GM21576 (cell line): Measurements from ENCODE around the gene EIF3A.
"Not testable (repeated sequence)": the region's sequence is repeated elsewhere in the genome, so short reads cannot be mapped to it uniquely, and the experiment has no call there.

Experiments used
- ATAC-seq: cut with Tn5 transposase; IDR thresholded peaks from one replicate; pipeline ENCODE4 v1.9.1; 2021; ENCODE audit warnings: mild to moderate bottlenecking, moderate library complexity; ENCODE audit not compliant: unreplicated experiment

The EIF3A gene

DNA sequence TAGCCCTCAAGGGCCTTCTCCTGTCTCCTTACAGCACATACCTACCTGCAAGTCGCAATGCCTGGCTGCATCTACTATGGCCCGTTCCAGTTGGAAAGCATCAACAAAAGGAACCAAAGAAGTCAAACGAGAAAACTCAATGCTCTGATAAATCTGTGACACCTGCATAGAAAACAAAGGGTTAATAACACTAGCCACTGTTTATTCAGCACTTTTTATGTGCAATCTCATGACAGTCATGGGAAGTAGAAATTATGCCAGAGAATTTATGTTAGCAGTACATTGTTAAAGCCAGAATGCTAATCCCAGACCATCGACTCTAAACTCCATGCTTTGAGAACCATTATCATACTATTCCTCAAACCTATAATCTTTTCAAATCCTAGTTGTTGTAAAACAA lies 21.1 kb downstream of the EIF3A start:
- no peak for ATAC-seq

- ATAC-seq, result no peak
Measured at GRCh38 chr10:119058010-119058409, 22.6 kb downstream of the EIF3A start.

GRCh38 chr10:119055472-119055871 lies 25.1 kb downstream of the EIF3A start:
- ATAC-seq, result no peak

GRCh38 chr10:119051775-119052174 lies 28.8 kb downstream of the EIF3A start:
- ATAC-seq, result no peak

DNA sequence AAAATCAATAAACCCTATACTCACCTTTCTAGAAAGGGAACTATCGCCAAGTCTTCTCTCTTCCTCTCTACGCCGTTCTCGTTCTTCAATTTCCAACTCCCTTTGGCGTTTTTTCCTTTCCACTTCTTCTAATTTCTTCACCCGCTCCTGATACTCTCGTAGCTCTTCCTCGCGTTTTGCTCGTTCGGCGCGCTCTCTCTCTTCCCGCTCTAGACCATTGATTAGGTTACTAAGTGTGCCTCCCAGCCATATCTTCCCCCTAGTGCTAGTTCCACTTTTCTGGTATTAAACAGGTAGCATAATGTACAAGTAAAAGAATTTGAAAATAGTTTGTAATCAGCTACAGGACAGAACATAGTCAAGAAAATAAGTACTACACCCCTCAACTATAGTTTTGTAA lies 30.8 kb downstream of the EIF3A start:
- no peak for ATAC-seq

DNA sequence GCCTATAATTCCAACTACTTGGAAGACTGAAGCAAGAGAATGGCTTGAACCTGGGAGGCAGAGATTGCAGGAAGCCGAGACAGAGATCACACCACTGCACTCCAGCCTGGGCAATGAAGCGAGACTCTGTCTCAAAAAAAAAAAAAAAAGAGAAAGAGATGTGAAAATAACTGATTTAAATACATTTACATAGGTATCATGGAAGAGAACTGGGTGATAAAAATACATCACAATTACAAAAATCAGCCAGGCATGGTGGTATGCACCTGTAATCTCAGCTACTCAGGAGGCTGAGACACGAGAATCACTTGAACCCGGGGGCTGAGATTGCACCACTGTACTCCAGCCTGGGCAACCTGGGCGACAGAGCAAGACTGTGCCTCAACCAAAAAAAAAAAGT lies 31.3 kb downstream of the EIF3A start:
- ATAC-seq, result no peak

- no peak for ATAC-seq
Measured at GRCh38 chr10:119045561-119045960, 35.1 kb downstream of the EIF3A start.

DNA sequence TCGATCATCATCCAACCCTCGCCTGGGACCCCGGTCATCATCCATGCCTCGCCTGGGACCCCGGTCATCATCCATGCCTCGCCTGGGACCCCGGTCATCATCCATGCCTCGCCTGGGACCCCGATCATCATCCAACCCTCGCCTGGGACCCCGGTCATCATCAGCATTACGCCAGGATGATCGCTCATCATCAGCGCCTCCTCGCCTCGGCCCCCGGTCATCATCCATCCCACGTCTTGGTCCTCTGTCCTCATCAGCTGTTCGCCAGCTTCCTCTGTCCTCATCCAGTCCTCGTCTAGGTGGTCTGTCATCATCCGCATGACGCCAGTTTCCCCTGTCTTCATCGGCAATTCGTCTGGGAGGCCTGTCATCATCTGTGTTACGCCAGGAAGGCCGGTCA lies 38.4 kb downstream of the EIF3A start:
- no peak for ATAC-seq

GRCh38 chr10:119041326-119041725 lies 39.3 kb downstream of the EIF3A start:
- ATAC-seq, result no peak

- no peak for ATAC-seq
Measured at GRCh38 chr10:119039161-119039560, 41.5 kb downstream of the EIF3A start.

GRCh38 chr10:119031496-119032059 lies 49.0 kb downstream of the EIF3A start:
- ATAC-seq, result no peak

GRCh38 chr10:119030421-119031250 lies 50.0 kb downstream of the EIF3A start:
- peak; percentile 49 for ATAC-seq

DNA sequence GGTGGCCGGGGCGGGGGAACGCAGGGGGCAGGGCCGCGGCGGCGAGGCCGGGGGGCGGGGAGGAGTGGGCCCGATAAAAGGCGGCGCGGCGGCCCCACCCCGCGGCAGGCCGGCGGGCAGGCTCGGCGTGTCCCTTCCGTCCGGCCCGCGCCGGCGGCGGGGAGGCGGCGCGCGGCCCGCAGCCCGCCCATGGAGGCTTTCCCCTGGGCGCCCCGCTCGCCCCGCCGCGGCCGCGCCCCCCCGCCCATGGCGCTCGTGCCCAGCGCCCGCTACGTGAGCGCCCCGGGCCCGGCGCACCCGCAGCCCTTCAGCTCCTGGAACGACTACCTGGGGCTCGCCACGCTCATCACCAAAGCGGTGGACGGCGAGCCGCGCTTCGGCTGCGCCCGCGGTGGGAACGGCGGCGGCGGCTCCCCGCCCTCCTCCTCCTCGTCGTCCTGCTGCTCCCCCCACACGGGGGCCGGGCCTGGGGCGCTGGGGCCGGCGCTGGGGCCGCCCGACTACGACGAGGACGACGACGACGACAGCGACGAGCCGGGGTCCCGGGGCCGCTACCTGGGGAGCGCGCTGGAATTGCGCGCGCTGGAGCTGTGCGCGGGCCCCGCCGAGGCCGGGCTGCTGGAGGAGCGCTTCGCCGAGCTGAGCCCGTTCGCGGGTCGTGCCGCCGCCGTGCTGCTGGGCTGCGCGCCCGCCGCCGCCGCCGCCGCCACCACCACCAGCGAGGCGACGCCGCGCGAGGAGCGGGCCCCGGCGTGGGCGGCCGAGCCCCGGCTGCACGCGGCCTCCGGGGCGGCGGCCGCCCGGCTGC lies 50.8 kb downstream of the EIF3A start, which contains the start of gene NANOS1:
Gene NANOS1 (plus strand): TSS at position 102 of the 808 bp plus-strand sequence. CDS start 88 bp downstream, at position 190.
- peak; percentile 16 for ATAC-seq

- peak; percentile 51 for ATAC-seq
Measured at GRCh38 chr10:119028900-119029612, 51.6 kb downstream of the EIF3A start.

- not testable (repeated sequence) for ATAC-seq
Measured at GRCh38 chr10:119028445-119028899, 52.1 kb downstream of the EIF3A start.

DNA sequence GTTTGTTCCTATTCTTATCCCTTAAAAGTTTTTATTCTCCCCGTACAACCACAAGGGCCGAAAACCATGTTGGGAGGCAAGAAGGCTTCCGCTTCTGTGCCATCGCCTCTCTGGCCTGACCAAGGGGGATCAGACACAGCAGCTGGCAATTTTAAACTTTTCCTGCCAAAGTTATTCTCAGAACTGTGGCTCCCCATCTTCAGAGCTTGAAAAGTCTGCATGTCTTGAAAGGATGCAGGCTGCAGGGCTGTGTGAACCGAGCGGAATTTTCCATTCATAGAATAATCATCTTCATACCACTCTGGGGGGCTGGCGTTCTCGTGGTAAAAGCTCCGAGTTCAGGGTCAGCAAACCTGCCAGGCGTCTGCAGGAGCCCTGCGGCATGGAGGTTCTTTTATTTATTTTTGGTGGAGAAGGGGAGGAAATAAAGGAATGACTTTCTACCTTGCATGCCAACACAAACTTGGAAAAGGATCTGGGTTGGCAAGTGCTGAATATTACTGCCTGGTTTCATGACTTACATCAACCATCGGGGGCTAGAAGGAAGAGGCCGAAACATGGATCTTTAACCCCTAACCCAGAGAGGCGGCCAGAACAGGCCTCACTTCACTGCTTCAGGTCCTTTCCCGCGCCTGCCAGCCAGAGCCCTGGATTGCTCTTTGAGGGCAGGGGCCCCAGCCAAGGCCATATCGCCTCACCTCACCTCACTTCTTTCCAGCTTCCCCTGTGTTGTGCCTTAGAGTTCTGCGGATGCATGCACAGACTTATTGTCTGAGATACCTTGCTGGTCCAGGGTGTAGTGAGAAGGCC lies 54.1 kb downstream of the EIF3A start:
- no peak for ATAC-seq

DNA sequence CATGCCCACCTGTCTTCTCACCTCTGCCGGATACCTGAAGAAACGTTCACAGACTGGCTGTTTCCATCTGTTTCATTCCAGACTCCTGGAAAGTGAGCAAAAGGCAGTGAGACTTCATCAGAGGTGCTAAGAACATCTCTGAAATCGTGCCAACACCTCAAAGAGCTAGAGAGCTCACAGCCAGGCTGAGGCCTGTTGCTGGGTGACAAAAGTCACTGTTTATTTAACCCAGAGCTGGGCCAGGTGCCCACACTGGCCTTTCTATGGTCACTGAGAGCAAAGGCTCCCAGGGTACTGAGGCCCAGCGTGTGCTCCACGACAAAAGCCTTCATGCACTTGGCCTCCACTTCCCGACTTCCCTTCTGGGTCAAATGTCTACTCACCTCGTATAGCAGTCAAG lies 54.8 kb downstream of the EIF3A start:
- no peak for ATAC-seq

DNA sequence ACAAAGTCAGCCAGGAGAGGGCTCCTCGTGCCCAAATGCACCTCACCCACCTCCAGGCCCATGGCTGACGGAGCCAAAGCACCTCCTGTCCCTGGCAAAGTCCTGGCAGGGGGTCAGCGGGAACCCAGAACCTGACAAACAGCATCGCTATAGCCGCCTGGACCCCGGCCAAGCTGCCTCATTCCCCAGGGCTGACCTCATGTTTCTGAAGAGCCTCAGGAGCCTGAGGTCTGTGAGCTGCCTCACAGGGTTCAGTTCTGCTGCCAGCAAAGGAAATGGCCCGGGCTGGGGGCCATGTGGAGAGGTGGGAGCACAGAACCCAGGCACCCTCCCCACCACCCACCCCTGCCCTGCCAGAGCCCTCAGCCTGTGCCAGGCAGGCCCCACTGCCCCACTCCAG lies 55.3 kb downstream of the EIF3A start:
- no peak for ATAC-seq

GRCh38 chr10:119024882-119025281 lies 55.7 kb downstream of the EIF3A start:
- ATAC-seq, result no peak

- no peak for ATAC-seq
Measured at GRCh38 chr10:119023553-119023868, 57.1 kb downstream of the EIF3A start.
